ENCODE measurements around the gene SRP54.

- TF ChIP-seq CTCF (IDR thresholded peaks at IDR 0.05; ENCODE audit: extremely low read depth in 1 of 2, insufficient read depth in 1 of 2, low read depth in 1 of 2, low read length in 2 of 2) (no peak), POLR2A (IDR thresholded peaks at IDR 0.05; ENCODE audit: low read depth, low read length) (no peak)
Measured at GRCh38 chr14:35051796-35052195, 69.0 kb downstream of the SRP54 start.
